ENCODE measurements around the gene PTPRG. TPM values are rescaled to one million over a fixed set of nuclear protein-coding genes. Genes with fewer than 3 reads are reported as not detected.

Gene PTPRG
- total RNA-seq, 1 experiment from 2014 or later = 0.73 TPM

GRCh38 chr3:61978460-61979419, 417.4 kb downstream of the PTPRG start:
- H3F3A ChIP-seq (ENCODE audit: low read length, unreplicated experiment) = no peaks in the 10 kb centered on the region
- POLR2A ChIA-PET (ENCODE audit: unreplicated experiment) = no interaction called here
- TF ChIP-seq EZH2 (IDR thresholded peaks at IDR 0.05; ENCODE audit: low read length, unreplicated experiment) = no peak
- no peak for TF ChIP-seq CTCF (conservative IDR thresholded peaks at IDR 0.05; ENCODE audit: low read depth, low read length)
- TF ChIP-seq EZH2phosphoT487 (IDR thresholded peaks at IDR 0.05; ENCODE audit: borderline replicate concordance, low read length) = no peak
- ATAC-seq = no peak
- H3K9me2 ChIP-seq (replicated peaks; ENCODE audit: low read length) = no peaks in the 10 kb centered on the region
- H3K4me1 ChIP-seq (ENCODE audit: insufficient read depth, low read length) = no peaks in the 10 kb centered on the region
- H3K79me2 ChIP-seq (ENCODE audit: low read length) = no peaks in the 10 kb centered on the region
- H3K36me3 ChIP-seq (ENCODE audit: low read depth, low read length) = no peaks in the 10 kb centered on the region
- no TSS peak for BruUV-seq (replicated peaks)
- CTCF ChIA-PET = no interaction called here
- H3K9ac ChIP-seq (ENCODE audit: low read length) = no peak overlapping the region
- H3K4me3 ChIP-seq (ENCODE audit: low read length) = no peak overlapping the region
- H3K4me2 ChIP-seq (ENCODE audit: low read length) = no peak overlapping the region
- no peak overlapping the region for H2AFZ ChIP-seq (ENCODE audit: low read length)
- peaks cover 14% of the 10 kb centered on the region; the same call in 1 of the 2 replicates for H3K9me3 ChIP-seq (ENCODE audit: low read length)
- H3K27ac ChIP-seq (ENCODE audit: low read length) = no peak overlapping the region
- H3K27me3 ChIP-seq (ENCODE audit: low read length) = no peaks in the 10 kb centered on the region
- no peaks in the 10 kb centered on the region for H4K20me1 ChIP-seq (ENCODE audit: low read length)
- DNase-seq = no peak
- intact Hi-C loops (cut with micrococcal nuclease) = no loop called here

DNA sequence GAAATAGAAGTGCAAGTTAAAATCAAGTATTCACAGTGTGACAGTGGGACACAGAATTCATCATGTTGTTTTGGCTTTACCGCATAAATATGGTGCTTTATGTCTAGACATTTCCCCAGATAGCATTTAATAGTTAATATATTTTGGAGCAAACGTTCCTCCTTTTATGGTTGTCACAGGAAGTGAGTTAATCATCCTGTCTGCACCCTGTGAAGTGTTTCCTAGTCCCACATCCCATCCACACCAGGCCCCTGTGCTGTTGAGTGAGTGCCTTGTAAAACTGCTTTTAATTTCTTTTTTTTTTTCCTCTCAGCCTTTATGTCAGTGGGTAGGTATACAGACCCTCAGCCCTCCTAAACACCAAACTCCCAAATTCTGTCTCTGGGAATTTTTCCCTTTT, 418.3 kb downstream of the PTPRG start:
- H3K4me2 ChIP-seq (ENCODE audit: low read length) = no peak overlapping the region
- H3K9me3 ChIP-seq (ENCODE audit: low read length) = peaks cover 14% of the 10 kb centered on the region; the same call in 1 of the 2 replicates
- ATAC-seq = no peak
- TF ChIP-seq EZH2phosphoT487 (IDR thresholded peaks at IDR 0.05; ENCODE audit: borderline replicate concordance, low read length) (no peak), EZH2 (IDR thresholded peaks at IDR 0.05; ENCODE audit: low read length, unreplicated experiment) (no peak), CTCF (conservative IDR thresholded peaks at IDR 0.05; ENCODE audit: low read depth, low read length) (no peak)
- H3K4me1 ChIP-seq (ENCODE audit: insufficient read depth, low read length) = no peaks in the 10 kb centered on the region
- no peaks in the 10 kb centered on the region for H3F3A ChIP-seq (ENCODE audit: low read length, unreplicated experiment)
- DNase-seq = no peak
- H3K9me2 ChIP-seq (replicated peaks; ENCODE audit: low read length) = no peaks in the 10 kb centered on the region
- POLR2A ChIA-PET (ENCODE audit: unreplicated experiment) = no interaction called here
- no peaks in the 10 kb centered on the region for H3K27me3 ChIP-seq (ENCODE audit: low read length)
- H3K36me3 ChIP-seq (ENCODE audit: low read depth, low read length) = no peaks in the 10 kb centered on the region
- intact Hi-C loops (cut with micrococcal nuclease) = no loop called here
- H3K27ac ChIP-seq (ENCODE audit: low read length) = no peak overlapping the region
- no peak overlapping the region for H3K4me3 ChIP-seq (ENCODE audit: low read length)
- H2AFZ ChIP-seq (ENCODE audit: low read length) = no peak overlapping the region
- no peaks in the 10 kb centered on the region for H3K79me2 ChIP-seq (ENCODE audit: low read length)
- BruUV-seq (replicated peaks) = no TSS peak
- CTCF ChIA-PET = no interaction called here
- H3K9ac ChIP-seq (ENCODE audit: low read length) = no peak overlapping the region
- H4K20me1 ChIP-seq (ENCODE audit: low read length) = no peaks in the 10 kb centered on the region

DNA sequence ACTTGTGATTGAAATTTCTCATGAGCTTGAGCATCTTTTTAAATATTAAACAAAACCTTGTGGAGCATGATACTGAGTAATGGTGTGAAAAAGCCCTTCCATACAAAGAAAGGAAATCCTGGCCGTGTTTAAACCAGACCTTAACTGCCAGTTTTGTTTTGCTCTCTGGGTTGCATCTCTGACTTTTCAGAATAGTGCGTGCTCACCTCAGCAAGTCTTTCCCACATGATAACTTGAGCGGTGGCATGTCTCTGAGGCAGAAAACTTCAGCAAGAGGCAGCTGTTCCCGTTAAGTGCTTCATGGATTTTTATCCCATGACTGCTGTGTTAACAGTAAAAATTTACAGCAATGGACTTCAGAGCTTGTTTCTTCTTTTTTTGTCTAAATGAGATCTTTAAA, 418.7 kb downstream of the PTPRG start:
- no peaks in the 10 kb centered on the region for H3K79me2 ChIP-seq (ENCODE audit: low read length)
- no peak overlapping the region for H3K4me3 ChIP-seq (ENCODE audit: low read length)
- H3K9me3 ChIP-seq (ENCODE audit: low read length) = peaks cover 12% of the 10 kb centered on the region; the same call in 1 of the 2 replicates
- H3K4me1 ChIP-seq (ENCODE audit: insufficient read depth, low read length) = no peaks in the 10 kb centered on the region
- H3K9ac ChIP-seq (ENCODE audit: low read length) = no peak overlapping the region
- H3K36me3 ChIP-seq (ENCODE audit: low read depth, low read length) = no peaks in the 10 kb centered on the region
- H3F3A ChIP-seq (ENCODE audit: low read length, unreplicated experiment) = no peaks in the 10 kb centered on the region
- no peaks in the 10 kb centered on the region for H3K27me3 ChIP-seq (ENCODE audit: low read length)
- no peaks in the 10 kb centered on the region for H4K20me1 ChIP-seq (ENCODE audit: low read length)
- TF ChIP-seq EZH2 (IDR thresholded peaks at IDR 0.05; ENCODE audit: low read length, unreplicated experiment) (no peak), EZH2phosphoT487 (IDR thresholded peaks at IDR 0.05; ENCODE audit: borderline replicate concordance, low read length) (no peak), CTCF (conservative IDR thresholded peaks at IDR 0.05; ENCODE audit: low read depth, low read length) (no peak)
- ChIA-PET CTCF (no interaction called here), POLR2A (ENCODE audit: unreplicated experiment) (no interaction called here)
- no peak overlapping the region for H2AFZ ChIP-seq (ENCODE audit: low read length)
- no TSS peak for BruUV-seq (replicated peaks)
- intact Hi-C loops (cut with micrococcal nuclease) = no loop called here
- no peak overlapping the region for H3K4me2 ChIP-seq (ENCODE audit: low read length)
- no peaks in the 10 kb centered on the region for H3K9me2 ChIP-seq (replicated peaks; ENCODE audit: low read length)
- DNase-seq (no peak), ATAC-seq (no peak)
- no peak overlapping the region for H3K27ac ChIP-seq (ENCODE audit: low read length)

Data from PC-3 (cell line).